ENCODE measurements around the gene CFAP97. TPM values are rescaled to one million over a fixed set of nuclear protein-coding genes. Genes with fewer than 3 reads are reported as not detected.
A peak's percentile ranks its signal among the peaks of the same experiment; 100 is the strongest.
"Not testable (repeated sequence)": the region's sequence is repeated elsewhere in the genome, so short reads cannot be mapped to it uniquely, and the experiment has no call there.

The CFAP97 gene
- total RNA-seq: 49.3 TPM

DNA sequence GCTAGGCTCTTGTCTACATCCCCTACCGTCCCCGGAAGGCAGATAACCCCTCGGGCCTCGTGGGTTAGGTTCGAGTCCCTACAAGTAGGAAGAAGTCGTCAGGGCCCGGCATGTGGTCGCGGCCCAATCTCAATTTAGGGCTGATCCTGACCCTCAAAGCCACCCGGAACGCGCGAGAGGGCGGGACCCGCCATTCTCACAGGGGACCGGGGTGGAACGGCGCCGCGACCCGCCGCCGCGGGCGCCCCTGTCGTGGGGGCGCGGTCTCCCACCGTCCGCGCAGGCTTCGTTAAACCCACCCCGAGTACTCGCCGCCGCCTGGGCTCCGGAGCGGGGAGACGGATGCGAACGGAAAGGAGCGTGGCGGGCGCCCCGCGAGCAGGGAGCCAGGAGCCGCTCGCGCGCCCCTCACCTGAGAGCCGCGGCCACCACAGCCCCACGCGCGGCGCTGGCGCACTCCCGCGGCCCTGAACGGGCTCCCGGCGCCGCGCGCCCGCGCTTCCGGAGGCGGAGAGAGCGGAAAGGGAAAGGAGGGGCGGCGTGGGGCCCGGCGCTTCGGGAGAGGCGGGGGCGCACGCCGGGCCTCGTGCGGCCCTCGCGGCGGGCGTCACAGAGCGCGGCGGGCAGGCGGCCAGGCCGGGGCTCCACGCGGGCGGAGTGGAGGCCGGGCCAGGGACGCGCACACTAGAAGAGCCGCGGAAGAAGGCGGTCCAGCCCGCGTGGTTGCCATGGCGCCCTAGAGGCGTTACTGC, at the start of gene CFAP97:
Gene CFAP97 (minus strand): TSS at position 515 of the 752 bp plus-strand sequence. CDS start 12,804 bp downstream, outside the sequence.
- DNase-seq (ENCODE audit: low spot score): peak; percentile 89

DNA sequence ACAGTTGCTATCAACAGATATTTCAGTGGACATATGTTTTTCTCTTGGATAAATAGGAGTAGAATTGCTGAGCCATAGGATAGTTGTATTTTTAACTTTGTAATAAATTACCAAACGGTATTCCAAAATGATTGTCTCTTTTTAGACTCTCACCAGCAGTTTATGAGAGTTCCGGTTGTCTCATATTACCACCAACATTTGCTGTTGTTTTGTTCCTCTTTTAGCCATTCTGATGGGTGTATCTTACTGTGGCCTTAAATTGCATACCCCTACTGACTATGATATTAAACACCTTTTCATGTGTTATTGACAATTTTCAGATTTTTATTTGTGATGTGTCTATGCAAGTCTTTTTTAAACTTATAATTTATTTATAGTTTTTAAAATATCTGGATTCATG, 45.3 kb upstream of the CFAP97 start:
- DNase-seq (ENCODE audit: low spot score): no peak

DNA sequence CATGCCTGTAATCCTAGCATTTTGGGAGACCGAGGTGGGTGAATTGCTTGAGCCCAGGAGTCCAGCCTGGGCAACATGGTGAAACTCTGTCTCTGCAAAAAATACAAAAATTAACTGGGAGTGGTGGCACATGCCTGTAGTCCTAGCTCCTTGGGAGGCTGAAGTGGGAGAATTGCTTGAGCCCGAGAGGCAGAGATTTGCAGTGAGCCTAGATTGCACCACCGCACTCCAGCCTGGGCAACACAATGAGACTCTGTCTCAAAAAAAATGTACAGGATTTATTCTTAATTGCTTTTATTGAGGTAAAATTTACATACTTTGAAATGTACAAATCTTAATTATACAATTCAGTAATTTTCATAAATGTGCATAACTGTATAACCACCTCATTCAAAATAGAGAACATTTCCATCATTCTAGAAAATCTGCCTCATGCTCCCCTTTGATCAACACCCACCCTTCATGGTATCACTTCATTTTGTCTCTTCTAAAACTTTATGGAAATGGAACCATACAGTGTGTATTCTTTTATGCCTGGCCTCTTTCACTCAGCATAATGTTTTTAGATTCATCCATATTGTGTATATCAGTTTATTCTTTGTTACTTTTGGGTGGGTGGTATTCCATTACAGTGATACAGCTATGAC, 44.7 kb upstream of the CFAP97 start:
- no peak for DNase-seq (ENCODE audit: low spot score)

DNA sequence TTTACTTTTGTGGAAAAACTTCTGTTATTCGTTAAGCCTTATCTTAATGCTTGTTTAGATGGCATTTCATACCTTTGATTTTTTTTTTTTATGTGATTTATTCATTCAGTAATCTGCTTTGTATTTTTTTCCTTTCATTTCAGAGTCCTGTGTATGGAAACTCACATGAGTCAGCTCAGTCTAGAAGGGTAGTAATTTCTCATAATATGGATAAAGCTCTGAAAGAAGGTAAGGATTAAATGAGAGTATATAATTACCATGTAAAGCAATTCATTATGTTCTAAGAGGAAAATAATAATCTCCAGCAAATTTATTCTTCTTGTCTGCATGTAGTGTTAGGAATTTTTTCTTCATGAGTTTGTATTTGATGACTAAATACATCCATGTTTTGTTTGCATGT, 43.4 kb upstream of the CFAP97 start:
- no peak for DNase-seq (ENCODE audit: low spot score)

DNA sequence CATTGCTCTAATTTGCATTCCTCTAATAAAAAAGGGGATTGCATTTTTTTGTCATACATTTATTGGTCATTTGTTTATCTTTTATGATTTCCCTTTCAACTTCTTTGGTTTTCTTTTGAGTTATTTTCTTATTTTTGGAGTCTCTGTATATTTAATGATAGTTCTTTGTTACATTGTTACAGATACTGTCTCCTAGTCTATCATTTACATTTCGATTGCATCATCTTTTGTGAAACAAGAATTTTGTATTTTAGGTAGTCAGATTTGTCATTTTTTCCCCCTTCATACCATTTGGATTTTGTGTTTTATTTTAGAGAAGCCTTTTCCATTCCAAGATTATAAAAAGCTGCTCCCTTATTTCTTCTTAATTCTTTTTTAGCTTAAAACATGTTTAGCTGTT, 42.7 kb upstream of the CFAP97 start:
- DNase-seq (ENCODE audit: low spot score): no peak

DNA sequence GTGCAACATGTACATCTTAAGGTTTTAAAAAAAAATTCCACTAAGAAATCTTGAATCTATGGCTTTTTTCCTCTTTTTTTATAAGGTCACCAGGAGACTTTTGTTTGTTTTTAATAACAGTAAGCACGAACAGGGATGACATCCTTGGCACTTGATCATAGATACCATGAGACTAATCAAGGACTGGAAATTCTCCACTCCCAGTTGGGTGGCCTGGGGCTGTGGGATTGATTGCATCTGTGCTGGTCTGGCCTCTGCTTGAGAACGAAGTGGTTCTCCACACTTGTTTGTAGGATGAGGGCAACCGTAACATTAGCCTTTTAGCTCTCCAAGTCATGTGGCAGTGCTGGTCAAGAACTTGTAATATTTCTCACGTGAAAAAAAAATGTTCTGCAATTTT, 41.0 kb upstream of the CFAP97 start:
- DNase-seq (ENCODE audit: low spot score): no peak

DNA sequence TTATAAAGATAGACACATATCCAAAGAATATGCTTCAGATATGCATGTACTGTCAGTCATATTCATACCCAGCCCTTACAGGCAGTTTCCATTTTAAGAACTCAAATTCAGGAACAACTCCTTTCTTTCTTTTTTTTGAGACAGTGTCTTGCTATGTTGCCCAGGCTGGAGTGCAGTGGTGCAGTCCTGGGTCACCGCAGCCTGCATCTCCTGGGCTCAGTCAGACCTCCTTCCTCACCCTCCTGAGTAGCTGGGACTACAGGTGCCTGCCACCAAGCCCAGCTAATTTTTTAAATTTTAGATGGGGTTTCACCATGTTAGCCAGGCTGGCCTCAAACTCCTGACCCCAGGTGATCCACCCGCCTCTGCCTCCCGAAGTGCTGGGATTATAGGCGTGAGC, 40.1 kb upstream of the CFAP97 start:
- DNase-seq (ENCODE audit: low spot score): no peak

DNA sequence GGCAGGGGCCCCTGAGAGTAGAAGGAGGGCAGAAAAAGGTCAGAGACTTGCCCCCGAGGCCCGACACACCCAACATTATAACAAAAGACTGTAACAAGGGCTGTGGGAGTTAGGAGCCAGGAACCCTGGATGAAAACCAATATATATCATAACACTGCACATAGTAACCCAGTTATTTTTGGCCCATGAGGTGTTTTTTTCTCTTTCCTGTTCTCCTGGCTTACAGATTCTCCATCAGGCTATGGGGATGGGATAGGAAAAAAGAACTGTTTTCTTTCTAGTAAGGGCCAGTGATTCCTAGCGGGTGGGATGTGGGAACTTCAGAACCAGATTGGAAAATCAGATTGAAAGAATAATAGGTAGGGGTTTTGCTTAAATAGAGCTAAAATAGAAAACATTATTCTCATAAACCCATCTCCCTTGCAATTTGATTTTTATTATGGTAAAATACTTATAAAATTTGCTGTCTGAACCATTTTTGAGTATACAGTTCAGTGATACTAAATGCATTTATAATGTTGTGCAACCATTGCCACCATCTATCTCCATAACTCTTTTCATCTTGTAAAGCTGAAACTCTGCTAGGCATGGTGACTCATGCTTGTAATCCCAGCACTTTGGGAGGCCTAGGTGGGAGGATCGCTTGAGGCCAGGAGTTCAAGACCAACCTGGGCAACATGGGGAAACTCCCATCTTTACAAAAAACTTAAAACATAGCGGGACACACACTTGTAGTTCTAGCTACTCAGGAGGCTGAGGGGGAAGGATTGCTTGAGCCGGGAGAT, 39.1 kb upstream of the CFAP97 start:
- no peak for DNase-seq (ENCODE audit: low spot score)

DNA sequence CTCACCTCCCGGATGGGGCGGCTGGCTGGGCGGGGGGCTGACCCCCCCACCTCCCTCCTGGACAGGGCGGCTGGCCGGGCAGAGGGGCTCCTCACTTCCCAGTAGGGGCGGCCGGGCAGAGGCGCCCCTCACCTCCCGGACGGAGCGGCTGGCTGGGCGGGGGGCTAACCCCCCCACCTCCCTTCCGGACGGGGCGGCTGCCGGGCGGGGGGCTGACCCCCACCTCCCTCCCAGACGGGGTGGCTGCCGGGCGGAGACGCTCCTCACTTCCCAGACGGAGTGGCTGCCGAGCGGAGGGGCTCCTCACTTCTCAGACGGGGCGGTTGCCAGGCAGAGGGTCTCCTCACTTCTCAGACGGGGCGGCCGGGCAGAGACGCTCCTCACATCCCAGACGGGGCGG, 36.7 kb upstream of the CFAP97 start:
- not testable (repeated sequence) for DNase-seq (ENCODE audit: low spot score)

DNA sequence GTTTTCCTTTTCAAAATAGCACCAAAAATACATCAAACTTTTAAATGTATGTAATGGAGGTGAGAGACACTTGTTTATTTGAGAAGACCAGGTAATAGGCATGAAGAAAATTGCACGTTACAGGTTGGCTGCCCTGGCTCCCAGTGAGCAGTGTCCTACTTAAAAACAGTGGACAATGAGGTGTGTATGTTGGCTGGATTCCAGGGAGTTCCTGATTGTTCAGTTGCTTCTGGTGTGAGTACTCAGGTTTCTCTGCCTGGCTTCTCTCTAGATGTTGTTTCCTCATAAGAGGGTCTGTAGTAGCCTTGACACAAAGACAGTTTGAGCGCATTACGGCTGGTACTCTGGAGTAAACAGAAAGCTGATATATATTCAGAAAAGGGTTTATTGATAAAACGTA, 35.0 kb upstream of the CFAP97 start:
- no peak for DNase-seq (ENCODE audit: low spot score)

DNA sequence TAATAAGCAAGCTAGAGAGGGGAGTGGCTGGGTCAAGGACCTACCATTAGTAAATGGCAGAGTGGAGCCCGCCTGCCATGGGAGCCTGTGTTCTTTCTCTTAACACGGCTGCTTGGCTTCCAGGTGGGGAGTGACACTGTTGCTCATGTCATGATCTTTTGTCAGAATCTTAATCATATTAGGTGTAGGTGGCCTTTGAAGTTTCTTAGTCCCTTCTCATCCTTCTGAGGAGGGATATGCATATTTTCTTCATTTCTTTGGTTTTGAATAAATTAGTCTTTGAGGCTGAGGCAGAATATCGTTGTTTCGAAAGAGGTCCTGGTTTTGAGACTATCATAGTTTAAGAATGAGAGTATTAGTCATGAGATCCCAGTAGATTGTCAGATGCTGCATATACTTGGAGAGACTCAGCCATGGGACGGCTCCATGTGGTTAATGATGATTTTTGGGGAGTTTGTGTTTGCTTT, 34.4 kb upstream of the CFAP97 start:
- no peak for DNase-seq (ENCODE audit: low spot score)

DNA sequence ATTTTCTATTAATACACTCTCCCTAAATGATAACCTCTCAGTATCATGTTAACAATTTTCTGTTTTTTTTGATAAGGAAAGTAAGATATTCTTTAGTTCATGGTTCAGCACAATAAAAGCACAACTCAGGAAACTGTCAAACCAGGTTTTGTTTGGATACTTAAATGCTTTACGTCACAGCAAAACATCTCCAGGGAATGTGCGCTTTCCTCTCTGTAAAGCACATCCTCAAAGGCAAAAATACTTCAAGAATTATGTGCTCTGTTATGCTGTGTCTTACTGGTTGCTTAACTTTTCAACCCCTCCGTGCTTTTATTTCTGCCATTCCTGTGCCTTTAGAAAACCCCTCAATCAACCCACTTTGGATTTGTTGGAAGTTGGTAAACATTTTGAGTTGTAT, 33.4 kb upstream of the CFAP97 start:
- no peak for DNase-seq (ENCODE audit: low spot score)

DNA sequence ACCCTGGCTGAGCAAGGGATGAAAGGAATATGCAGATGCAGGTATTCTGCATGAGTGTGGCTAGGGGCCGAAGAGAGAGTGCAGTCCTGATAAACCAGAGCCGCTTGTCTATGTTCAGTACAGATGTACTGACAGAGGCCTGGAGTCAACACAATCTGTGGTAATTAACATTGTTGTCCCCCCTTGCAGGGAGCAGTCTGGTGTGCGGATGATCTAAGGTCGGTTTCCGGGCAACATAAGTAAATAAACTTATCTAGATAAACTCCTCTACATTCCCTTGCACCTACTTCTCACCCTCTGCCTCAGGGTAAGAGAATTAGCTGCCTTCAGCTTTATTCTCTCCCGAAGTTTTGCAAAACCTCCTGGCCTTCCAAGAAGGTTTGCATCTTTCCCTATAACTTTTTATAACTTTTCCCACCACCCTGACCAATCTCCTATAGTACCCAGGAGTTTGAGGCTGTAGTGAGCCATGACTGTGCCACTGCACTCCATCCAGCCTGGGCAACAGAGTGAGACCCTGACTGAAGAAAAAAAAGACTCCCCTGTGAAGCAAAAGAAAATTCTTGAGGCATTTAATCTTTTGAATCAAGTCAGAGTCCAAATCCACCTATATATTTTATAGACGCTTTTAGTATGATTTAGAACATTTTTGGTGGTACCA, 32.2 kb upstream of the CFAP97 start:
- no peak for DNase-seq (ENCODE audit: low spot score)

DNA sequence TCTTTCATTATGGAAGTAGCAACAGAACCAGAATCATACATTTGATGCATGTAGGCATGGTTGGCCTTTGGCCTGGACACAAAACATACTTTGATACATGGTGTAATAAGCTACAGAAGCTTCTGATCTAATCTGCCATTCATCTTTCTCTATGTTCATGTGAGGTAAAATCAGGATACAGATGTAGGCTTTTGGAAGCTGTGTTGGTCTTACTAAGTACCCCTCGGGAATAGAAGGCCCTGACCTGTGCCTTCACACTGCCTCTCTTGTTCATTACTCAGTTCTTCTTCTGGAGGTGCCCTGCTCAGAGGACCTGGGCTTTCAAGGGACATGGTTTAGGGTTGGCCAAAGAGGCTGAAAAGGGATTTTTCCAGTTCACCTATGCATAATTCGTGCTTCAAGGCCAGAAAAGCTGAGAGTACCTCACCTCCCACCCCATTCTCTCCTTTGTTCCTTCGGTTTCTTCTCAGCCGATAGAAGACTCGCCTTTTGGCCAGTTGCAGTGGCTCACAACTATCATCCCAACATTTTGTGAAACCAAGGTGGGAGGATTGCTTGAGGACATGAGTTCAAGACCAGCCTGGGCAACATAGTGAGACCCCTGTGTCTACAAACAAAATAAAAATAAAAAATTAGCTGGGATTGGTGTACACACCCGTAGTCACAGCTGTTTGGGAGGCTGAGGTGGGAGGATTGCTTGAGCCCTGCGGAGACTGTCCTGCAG, 31.5 kb upstream of the CFAP97 start:
- DNase-seq (ENCODE audit: low spot score): no peak

DNA sequence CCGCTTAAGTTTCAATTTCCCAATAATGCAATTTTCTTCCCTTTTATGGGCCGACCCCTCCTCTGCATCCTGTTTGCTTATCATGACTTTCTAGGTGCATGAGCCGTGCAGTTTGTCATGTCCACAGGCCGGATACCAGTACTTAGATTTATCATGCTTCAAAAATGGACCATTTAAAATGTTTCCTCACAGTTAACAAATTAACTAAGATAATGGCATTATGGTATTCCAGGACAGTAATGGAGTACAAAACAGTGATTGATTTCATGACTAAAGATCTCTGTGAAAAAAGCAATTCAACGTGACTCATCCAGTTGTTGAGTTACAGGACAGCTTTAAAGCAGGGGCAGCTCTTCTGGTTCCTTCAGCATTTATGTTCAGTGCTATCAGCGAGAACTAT, 28.6 kb upstream of the CFAP97 start:
- DNase-seq (ENCODE audit: low spot score): no peak

DNA sequence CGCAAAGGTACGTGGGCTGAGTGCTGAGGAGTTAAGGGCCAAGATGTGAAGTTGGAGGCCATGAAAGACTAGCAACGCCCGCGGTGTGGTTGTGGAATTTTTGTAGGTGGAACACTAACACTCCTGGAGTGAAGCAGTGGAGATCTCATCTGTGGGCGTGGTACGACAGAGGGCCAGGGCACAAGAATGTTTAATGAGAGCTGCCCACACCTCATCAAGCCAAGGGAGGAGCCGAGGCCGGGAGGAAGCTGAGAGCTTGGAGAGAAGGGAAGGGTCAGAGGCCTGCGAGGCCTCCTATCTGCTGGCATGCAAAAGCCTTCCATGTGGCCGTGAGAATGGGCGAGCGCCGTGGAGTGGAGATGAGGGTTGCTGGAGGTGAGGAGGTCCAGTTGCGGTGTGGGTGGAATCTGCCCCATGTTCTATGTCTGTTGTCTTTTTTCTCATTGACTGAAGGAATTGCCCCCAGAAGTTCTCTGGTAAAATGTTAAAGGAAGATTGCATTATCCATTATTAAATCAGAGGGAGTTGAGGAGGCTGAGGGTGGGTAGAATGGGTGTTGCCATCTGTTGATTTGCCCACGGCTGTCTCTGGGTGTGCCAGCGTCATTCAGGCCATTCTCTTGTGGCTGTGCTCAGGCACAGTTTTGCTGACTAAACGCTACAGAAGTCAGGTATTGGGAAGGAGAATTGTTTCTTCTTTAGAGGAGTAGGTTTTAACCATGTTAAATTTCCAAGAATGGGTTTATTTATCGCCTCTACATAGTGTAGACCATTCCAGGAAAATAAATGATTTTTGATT, 25.4 kb upstream of the CFAP97 start:
- DNase-seq (ENCODE audit: low spot score): no peak

DNA sequence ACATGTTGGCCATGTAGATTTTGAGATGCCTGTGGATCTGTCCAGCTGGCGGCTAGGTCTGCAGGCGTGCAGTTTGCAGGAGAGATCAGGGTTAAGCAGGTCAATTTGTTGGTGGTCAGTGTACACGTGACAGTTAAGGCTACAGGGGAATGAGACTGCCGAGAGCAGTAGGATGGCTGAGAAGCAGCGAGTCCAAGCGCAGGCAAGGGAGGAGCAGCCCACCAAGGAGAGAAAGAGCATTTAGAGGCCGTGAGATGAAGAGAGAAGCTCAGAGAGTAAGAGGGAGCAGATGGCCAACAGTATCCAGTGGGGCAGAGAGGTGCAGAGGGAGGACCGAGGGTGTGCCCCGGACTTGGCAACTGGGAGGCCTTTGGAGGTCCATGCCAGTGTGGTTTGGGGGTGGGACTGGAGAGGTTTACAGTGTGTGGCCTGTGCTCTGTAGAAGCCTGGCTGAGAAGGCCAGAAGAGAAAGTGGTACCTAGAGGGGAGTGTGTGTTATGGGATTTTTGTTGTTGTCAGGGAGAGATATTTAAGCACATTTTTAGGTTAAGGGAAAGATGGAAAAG, 24.0 kb upstream of the CFAP97 start:
- no peak for DNase-seq (ENCODE audit: low spot score)

DNA sequence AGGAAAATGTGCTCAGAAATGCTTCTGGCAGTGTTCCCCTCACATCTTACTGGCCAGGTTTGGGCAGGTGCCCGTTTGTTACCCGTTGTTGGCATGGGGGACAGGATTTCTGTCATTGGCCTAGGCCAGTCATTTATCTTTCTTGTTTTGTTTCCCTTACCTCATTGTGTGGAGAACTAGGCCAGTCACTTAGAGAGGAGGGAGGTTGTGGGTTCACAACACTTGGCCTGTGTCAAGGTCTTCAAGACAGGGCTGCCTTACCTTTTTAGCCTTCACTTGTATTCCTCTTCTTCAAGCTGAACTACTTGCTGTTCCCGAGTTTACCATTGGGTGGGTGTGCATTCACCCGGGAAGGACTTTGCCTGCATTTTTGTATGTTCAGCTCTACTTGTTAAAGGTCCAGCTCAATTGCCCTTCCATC, 23.3 kb upstream of the CFAP97 start:
- no peak for DNase-seq (ENCODE audit: low spot score)

DNA sequence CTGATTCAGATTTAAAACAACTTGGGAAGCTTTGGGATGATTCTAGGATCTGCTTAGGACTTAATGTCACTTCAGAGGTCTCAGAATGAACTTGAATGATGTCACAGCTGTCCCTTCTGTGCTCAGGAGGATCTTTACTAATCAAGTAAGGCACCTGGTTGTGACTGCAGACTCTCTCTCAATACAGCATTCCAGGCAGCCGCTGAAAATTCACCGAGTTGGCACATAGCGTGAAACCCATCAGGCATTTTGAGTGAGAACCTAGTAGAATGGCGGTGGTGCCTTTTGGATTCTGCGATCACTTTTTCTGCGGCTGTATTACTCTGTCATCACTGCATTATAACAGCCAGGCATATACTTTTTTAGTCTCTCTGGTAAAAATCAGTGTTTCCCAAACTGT, 22.1 kb upstream of the CFAP97 start:
- no peak for DNase-seq (ENCODE audit: low spot score)

DNA sequence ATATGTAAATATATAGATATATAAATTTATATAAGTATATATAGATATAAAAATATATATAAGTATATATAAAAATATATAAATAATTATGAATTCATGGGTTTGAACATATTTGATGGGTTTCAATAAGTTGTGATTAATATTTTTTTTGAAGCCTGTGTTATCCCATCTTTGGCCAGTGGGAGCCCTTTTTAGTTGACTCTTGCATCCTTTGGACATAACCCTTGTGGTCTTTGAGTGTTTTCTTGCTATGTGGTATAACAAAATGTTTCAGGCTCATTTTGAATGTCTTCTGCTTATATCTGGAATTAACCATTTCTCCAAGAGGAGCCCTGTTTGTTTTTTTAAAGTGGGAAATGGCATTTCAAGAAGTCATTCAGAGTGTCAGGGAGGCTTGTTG, 20.8 kb upstream of the CFAP97 start:
- DNase-seq (ENCODE audit: low spot score): no peak

Measured in ureter (tissue), 1 donor.